ENCODE measurements around the gene GUCY1A2. TPM values are rescaled to one million over a fixed set of nuclear protein-coding genes. Genes with fewer than 3 reads are reported as not detected.

The GUCY1A2 gene
- total RNA-seq, 1 experiment from 2014 or later = 0.10 TPM

DNA sequence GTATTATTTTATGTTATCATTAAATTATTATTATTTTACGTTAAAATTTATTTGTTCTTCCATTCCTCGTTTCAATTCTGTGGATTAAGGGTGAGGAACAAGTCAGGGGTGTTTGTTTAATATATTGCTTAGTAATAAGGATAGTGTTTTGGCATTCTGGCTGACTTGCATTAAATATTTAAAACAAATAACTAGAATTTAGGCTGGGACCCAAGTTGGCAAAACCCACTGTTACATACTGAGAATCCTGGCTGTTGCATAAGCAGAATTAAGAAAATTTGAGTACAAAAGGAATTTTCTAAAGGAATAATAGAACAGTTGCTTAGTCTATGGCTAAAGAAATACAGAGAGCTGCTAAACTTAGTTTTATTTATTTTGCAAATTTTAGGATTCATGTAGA lies 196.4 kb downstream of the GUCY1A2 start (continued):
- TF ChIP-seq, protein P1, sequence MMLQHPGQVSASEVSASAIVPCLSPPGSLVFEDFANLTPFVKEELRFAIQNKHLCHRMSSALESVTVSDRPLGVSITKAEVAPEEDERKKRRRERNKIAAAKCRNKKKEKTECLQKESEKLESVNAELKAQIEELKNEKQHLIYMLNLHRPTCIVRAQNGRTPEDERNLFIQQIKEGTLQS (IDR thresholded peaks at IDR 0.05) = no peak
- TF ChIP-seq TCF7L2 (IDR thresholded peaks at IDR 0.05; ENCODE audit: borderline replicate concordance, extremely low read depth, insufficient read depth, insufficient read length) = no peak

DNA sequence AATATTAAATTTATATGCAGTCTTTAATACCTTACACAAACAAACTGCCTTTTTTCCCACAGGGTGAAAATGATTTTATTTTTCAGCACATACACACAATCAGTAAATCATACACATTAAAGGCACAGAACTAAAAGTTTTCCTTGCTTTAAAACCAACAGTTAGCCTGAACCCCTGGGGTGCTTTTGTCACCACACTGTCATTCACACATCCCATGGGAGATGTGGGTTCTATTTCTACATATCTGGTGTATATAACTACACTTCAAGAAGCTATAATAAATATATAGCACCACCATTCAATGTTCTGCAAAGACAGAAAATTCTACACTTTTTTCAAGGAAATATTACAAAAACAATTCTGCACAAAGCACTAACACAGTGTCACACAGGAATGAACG lies 197.0 kb downstream of the GUCY1A2 start:
- ChIA-PET RAD21 (ENCODE audit: low non-redundant PET in 1 of 2, low total read pairs in 2 of 2, uncharacterized antibody in 2 of 2, unreplicated experiment in 2 of 2) (no interaction called here), CTCF (no interaction called here), POLR2A (interaction anchor here (0.7 kb wide), 1 partner anchor 826 kb away, joined by 3 read pairs; no protein-coding TSS in a partner anchor)
- Histone ChIP-seq H3K27ac (ENCODE audit: low read depth, low read length) (no peak overlapping the region), H3K9ac (ENCODE audit: low read length) (no peak overlapping the region), H3K79me2 (ENCODE audit: insufficient read depth, low read length) (no peaks in the 10 kb centered on the region), H3K4me3 (replicated peaks in 1 of 2; ENCODE audit: low read depth in 1 of 2, low read length in 2 of 2) (no peak overlapping the region), H3K4me1 (ENCODE audit: control insufficient read depth in 1 of 2, insufficient read depth in 2 of 2, low read length in 2 of 2) (no peaks in the 10 kb centered on the region), H3K9me2 (ENCODE audit: insufficient read depth) (no peaks in the 10 kb centered on the region), H3K27me3 (ENCODE audit: insufficient read depth, low read length) (no peaks in the 10 kb centered on the region), H3K4me2 (ENCODE audit: low read length) (no peak overlapping the region), H2AFZ (ENCODE audit: low read depth, low read length, poor library complexity, severe bottlenecking) (no peak overlapping the region), H4K20me1 (ENCODE audit: insufficient read depth) (no peaks in the 10 kb centered on the region), H3K36me3 (ENCODE audit: control insufficient read depth in 1 of 2, insufficient read depth in 2 of 2, low read length in 2 of 2) (no peaks in the 10 kb centered on the region), H3K9me3 (ENCODE audit: control insufficient read depth in 1 of 2, insufficient read depth in 1 of 2, low read depth in 1 of 2, low read length in 2 of 2) (no peaks in the 10 kb centered on the region)
- ATAC-seq = no peak
- DNase-seq (ENCODE audit: low read depth, low spot score) = no peak
- BruUV-seq (replicated peaks) = no TSS peak
- TF ChIP-seq POLR2AphosphoS5 (IDR thresholded peaks at IDR 0.05; ENCODE audit: low read depth, low read length) (no peak), EZH2phosphoT487 (IDR thresholded peaks at IDR 0.05; ENCODE audit: borderline replicate concordance) (no peak), RAD21 (IDR thresholded peaks at IDR 0.05; ENCODE audit: low read depth) (no peak), EGR1 (IDR thresholded peaks at IDR 0.05; ENCODE audit: low read depth) (no peak), EZH2 (IDR thresholded peaks at IDR 0.05) (no peak), CEBPB (IDR thresholded peaks at IDR 0.05; ENCODE audit: low read depth) (no peak), ZFX (IDR thresholded peaks at IDR 0.05) (no peak), FOSL1 (IDR thresholded peaks at IDR 0.05; ENCODE audit: low read depth) (no peak)
- TF ChIP-seq, protein P2, sequence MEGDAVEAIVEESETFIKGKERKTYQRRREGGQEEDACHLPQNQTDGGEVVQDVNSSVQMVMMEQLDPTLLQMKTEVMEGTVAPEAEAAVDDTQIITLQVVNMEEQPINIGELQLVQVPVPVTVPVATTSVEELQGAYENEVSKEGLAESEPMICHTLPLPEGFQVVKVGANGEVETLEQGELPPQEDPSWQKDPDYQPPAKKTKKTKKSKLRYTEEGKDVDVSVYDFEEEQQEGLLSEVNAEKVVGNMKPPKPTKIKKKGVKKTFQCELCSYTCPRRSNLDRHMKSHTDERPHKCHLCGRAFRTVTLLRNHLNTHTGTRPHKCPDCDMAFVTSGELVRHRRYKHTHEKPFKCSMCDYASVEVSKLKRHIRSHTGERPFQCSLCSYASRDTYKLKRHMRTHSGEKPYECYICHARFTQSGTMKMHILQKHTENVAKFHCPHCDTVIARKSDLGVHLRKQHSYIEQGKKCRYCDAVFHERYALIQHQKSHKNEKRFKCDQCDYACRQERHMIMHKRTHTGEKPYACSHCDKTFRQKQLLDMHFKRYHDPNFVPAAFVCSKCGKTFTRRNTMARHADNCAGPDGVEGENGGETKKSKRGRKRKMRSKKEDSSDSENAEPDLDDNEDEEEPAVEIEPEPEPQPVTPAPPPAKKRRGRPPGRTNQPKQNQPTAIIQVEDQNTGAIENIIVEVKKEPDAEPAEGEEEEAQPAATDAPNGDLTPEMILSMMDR (IDR thresholded peaks at IDR 0.05 in 2 of 3, conservative IDR thresholded peaks at IDR 0.05 in 1 of 3; ENCODE audit: borderline replicate concordance in 1 of 3, insufficient read depth in 1 of 3, low read depth in 2 of 3, low read length in 2 of 3) = no peak
- intact Hi-C loops (cut with micrococcal nuclease) = no loop called here
